GM12878 (cell line): ENCODE data around the gene OR1I1. TPM values are rescaled to one million over a fixed set of nuclear protein-coding genes. Genes with fewer than 3 reads are reported as not detected.

Source experiments
- ATAC-seq: fragments of 200-7000 bp; cut with Tn5 transposase; 3 replicates; pipeline ENCODE4 v1.9.1; 2020; ENCODE audit warnings: mild to moderate bottlenecking, moderate library complexity
- BruUV-seq: library from RNA; stranded (reverse); fragments of 400-500 nt; replicated peaks from 2 replicates; lab custom pipeline; 2021; lab: Mats Ljungman, UMichigan
- CTCF ChIA-PET: fragments of 300-600 bp; sonication (Branson Sonifier 250); formaldehyde crosslinking; extraction: SDS; loops from one replicate; lab custom pipeline; 2021; ENCODE audit warnings: inconsistent platforms; lab: Yijun Ruan, JAX
- POLR2A ChIA-PET: fragments of 350-600 bp; formaldehyde crosslinking; extraction: SDS; loops from one replicate; lab custom pipeline; 2021; ENCODE audit warnings: inconsistent platforms; lab: Charles Lee
- RAD21 ChIA-PET: fragments of 300-600 bp; sonication (Branson Sonifier 250); formaldehyde crosslinking; loops from one replicate; lab custom pipeline; 2023; ENCODE audit warnings: antibody characterized with exemption; ENCODE audit not compliant: unreplicated experiment; lab: Charles Lee
- SMC1A ChIA-PET: fragments of 300-600 bp; sonication (Branson Sonifier 250); formaldehyde crosslinking; loops from one replicate; lab custom pipeline; 2023; ENCODE audit not compliant: unreplicated experiment, uncharacterized antibody; lab: Charles Lee
- DNase-seq: peaks from one replicate; pipeline ENCODE4 v3.0.0-alpha.2; 2011; ENCODE audit warnings: low read depth, low spot score
- FAIRE-seq: peaks from 3 replicates; lab custom pipeline; 2011; peaks lifted over from hg19 to GRCh38; lab: Jason Lieb, UNC
- H2AFZ ChIP-seq: 2 replicates; pipeline ENCODE4 v1.6.0; 2011; ENCODE audit warnings: low read depth, low read length, control low read depth; ENCODE audit not compliant: control insufficient read depth
- H3K27ac ChIP-seq: 2 replicates; pipeline ENCODE4 v1.5.1; 2011; ENCODE audit warnings: control low read depth; ENCODE audit not compliant: control insufficient read depth, insufficient read depth
- H3K27me3 ChIP-seq, 2 experiments: replicated peaks in 1 of 2; 2 replicates each; pipeline versions ENCODE4 v1.6.0 to v1.6.1; 2011; ENCODE audit warnings: low read length in 1 of 2; ENCODE audit not compliant: control insufficient read depth in 2 of 2, insufficient read depth in 2 of 2
- H3K36me3 ChIP-seq, 2 experiments: 2 replicates each; pipeline ENCODE4 v1.5.1; 2011; ENCODE audit warnings: low read length in 1 of 2; ENCODE audit not compliant: control insufficient read depth in 2 of 2, insufficient read depth in 2 of 2
- H3K4me1 ChIP-seq: 2 replicates; pipeline ENCODE4 v1.6.1; 2011; ENCODE audit warnings: mild to moderate bottlenecking, low read length, moderate library complexity, mixed read lengths; ENCODE audit not compliant: control insufficient read depth, insufficient read depth
- H3K4me2 ChIP-seq: 2 replicates; pipeline ENCODE4 v1.6.0; 2011; ENCODE audit warnings: control low read depth; ENCODE audit not compliant: control insufficient read depth, insufficient read depth
- H3K4me3 ChIP-seq: fragments of 200-600 bp; sonication (generic); 2 replicates; pipeline ENCODE4 v1.5.1; 2016
- H3K79me2 ChIP-seq: 2 replicates; pipeline ENCODE4 v1.6.0; 2011; ENCODE audit warnings: low read length; ENCODE audit not compliant: control insufficient read depth, insufficient read depth
- H3K9ac ChIP-seq: 2 replicates; pipeline ENCODE4 v1.8.0; 2011; ENCODE audit warnings: low read length, control low read depth, mixed read lengths; ENCODE audit not compliant: control insufficient read depth, insufficient read depth
- H3K9me3 ChIP-seq: replicated peaks from 3 replicates; pipeline ENCODE4 v1.5.1; 2011; ENCODE audit warnings: mild to moderate bottlenecking, low read length; ENCODE audit not compliant: control insufficient read depth, insufficient read depth
- H4K20me1 ChIP-seq: 2 replicates; pipeline ENCODE4 v1.6.0; 2011; ENCODE audit not compliant: control insufficient read depth, insufficient read depth
- CREB1 ChIP-seq: IDR thresholded peaks from 2 replicates; pipeline ENCODE4 v1.6.1; 2012; ENCODE audit warnings: low read depth, mild to moderate bottlenecking, inconsistent platforms
- CUX1 ChIP-seq: IDR thresholded peaks from 2 replicates; pipeline ENCODE4 v1.6.1; 2012; ENCODE audit warnings: improper control_type of control experiment, low read depth, low read length; ENCODE audit not compliant: insufficient replicate concordance
- HSF1 ChIP-seq: fragments of 150-350 bp; IDR thresholded peaks from 2 replicates; pipeline ENCODE4 v1.6.1; 2014; ENCODE audit warnings: mild to moderate bottlenecking, low read depth, low read length
- IKZF1 ChIP-seq: fragments of 450-650 bp; conservative IDR thresholded peaks from 2 replicates; pipeline ENCODE4 v1.6.1; 2017; ENCODE audit warnings: antibody characterized with exemption, mild to moderate bottlenecking
- IRF4 ChIP-seq: IDR thresholded peaks from 2 replicates; pipeline ENCODE4 v1.6.1; 2011; ENCODE audit warnings: low read depth, low read length
- MLLT1 ChIP-seq: fragments of 450-650 bp; IDR thresholded peaks from 2 replicates; pipeline ENCODE4 v1.6.1; 2016; ENCODE audit warnings: mild to moderate bottlenecking
- NFXL1 ChIP-seq: fragments of 450-650 bp; IDR thresholded peaks from 2 replicates; pipeline ENCODE4 v1.6.1; 2017; ENCODE audit warnings: antibody characterized with exemption, mild to moderate bottlenecking, borderline replicate concordance
- NR2C2 ChIP-seq: IDR thresholded peaks from 2 replicates; pipeline ENCODE4 v1.6.1; 2011; ENCODE audit warnings: borderline replicate concordance, low read depth; ENCODE audit not compliant: control insufficient read depth, insufficient read length
- USF1 ChIP-seq: IDR thresholded peaks from 2 replicates; pipeline ENCODE4 v1.6.1; 2011; ENCODE audit warnings: borderline replicate concordance, low read depth, mild to moderate bottlenecking, moderate library complexity, mixed read lengths, low read length; ENCODE audit not compliant: insufficient read depth; ENCODE audit errors: extremely low read length
- ZNF207 ChIP-seq: fragments of 450-650 bp; IDR thresholded peaks from 2 replicates; pipeline ENCODE4 v1.6.1; 2014; ENCODE audit warnings: antibody characterized with exemption, mild to moderate bottlenecking, borderline replicate concordance
- WGBS: methylation state at CpG from one replicate; pipeline ENCODE4 v1.1.6; 2016; ENCODE audit warnings: low lambda C conversion rate; ENCODE audit not compliant: insufficient replicate concordance, insufficient coverage; ENCODE audit errors: missing lambda C conversion rate; 5-methylcytosine and 5-hydroxymethylcytosine counted together
- in situ Hi-C: fragments of 300-500 bp; cut with MboI; formaldehyde crosslinking; loops from 9 replicates; pipeline ENCODE4 v1.14.3; 2018; ENCODE audit warnings: mixed read lengths
- intact Hi-C: fragments of 100-400 bp; cut with micrococcal nuclease; formaldehyde crosslinking; loops from one replicate; pipeline ENCODE4 v1.14.2; 2022; ENCODE audit not compliant: unreplicated experiment
- polyA plus RNA-seq, 11 experiments: library from polyadenylated mRNA; depleted of rRNA in 4 of 11; unstranded in 6 of 11; stranded (reverse) in 5 of 11; fragments of >200 nt; fragmentation: Nextera tagmentation in 4 of 11; fragmentation: Illumina TruSeq in 1 of 11; extraction: Ambion mirVana in 4 of 11; extraction: Trizol in 1 of 11; gene quantifications; 1 replicate in 1 of 11; 2 replicates in 10 of 11; pipeline versions ENCODE4 v1.2.1 to v1.2.3, GENCODE V29; 2011 to 2016; ENCODE audit warnings: inconsistent platforms in 2 of 11, missing spikeins in 2 of 11, low read depth in 1 of 11
- total RNA-seq, 4 experiments: library from RNA; depleted of rRNA in 3 of 4; stranded (reverse); fragments of >200 nt in 3 of 4; fragmentation: Illumina TruSeq in 1 of 4; extraction: Trizol in 1 of 4; gene quantifications; 2 replicates each; pipeline versions ENCODE4 v1.2.1 to v1.2.3, GENCODE V29; 2013 to 2021

OR1I1 gene
- total and polyA plus RNA-seq, 10 of the 15 experiments (the other 5 are each of a cell fraction or from before 2014, with no cell fraction given) = not detected

GRCh38 chr19:15125232-15126067, 43.4 kb downstream of the OR1I1 start:
- peaks cover 7% of the 10 kb centered on the region for H3K79me2 ChIP-seq
- H4K20me1 ChIP-seq = no peaks in the 10 kb centered on the region
- ATAC-seq = peak; percentile 96
- in situ Hi-C loops = no loop called here
- peak overlapping the region; percentile 82 for H3K4me3 ChIP-seq
- ChIA-PET RAD21 (no interaction called here), POLR2A (interaction anchor here (0.5 to 1.5 kb wide), 2 partner anchors 254 to 1037 kb away, joined by 3 read pairs; partner anchors contain the start of gene AKAP8), SMC1A (interaction anchor here (0.5 to 1.9 kb wide), 4 partner anchors 11 to 915 kb away, joined by 3 to 8 read pairs (median 5); no protein-coding TSS in a partner anchor), CTCF (interaction anchor here (0.9 to 2.9 kb wide), 8 partner anchors 24 to 916 kb away, joined by 3 to 21 read pairs (median 5); no protein-coding TSS in a partner anchor)
- H3K9ac ChIP-seq = peak overlapping the region; percentile 69
- H3K4me2 ChIP-seq = peak overlapping the region; percentile 79
- FAIRE-seq = peak; percentile 93
- H3K27ac ChIP-seq = peak overlapping the region; percentile 76
- WGBS = 1% methylated on average over 61 of the region's 61 CpGs
- no peaks in the 10 kb centered on the region for H3K9me3 ChIP-seq
- DNase-seq = peak; percentile 93
- H3K36me3 ChIP-seq = peaks cover 0 to 1% of the 10 kb centered on the region in 2 experiments; a peak in 2 of 4 replicates
- H2AFZ ChIP-seq = peak overlapping the region; percentile 96
- peaks cover 6% of the 10 kb centered on the region for H3K4me1 ChIP-seq
- intact Hi-C loops = no loop called here
- no peaks in the 10 kb centered on the region for H3K27me3 ChIP-seq
- BruUV-seq = TSS peak; percentile 69
- TF ChIP-seq IRF4 (peak; percentile 66), ZNF207 (peak; percentile 87), NFXL1 (no peak), NR2C2 (no peak), CUX1 (no peak), USF1 (peak; percentile 97), IKZF1 (peak; percentile 95), HSF1 (no peak), CREB1 (peak; percentile 74), MLLT1 (peak; percentile 81)
